ENCODE results near the gene COL24A1.
"Not testable (repeated sequence)": the region's sequence is repeated elsewhere in the genome, so short reads cannot be mapped to it uniquely, and the experiment has no call there.

The COL24A1 gene

GRCh38 chr1:85743814-85744213, 412.8 kb downstream of the COL24A1 start:
- in situ Hi-C loops (cut with HindIII; ENCODE audit: low sequenced_read_pairs) = no loop called here
- DNase-seq (ENCODE audit: low read depth) = no peak
- TF ChIP-seq CTCF (IDR thresholded peaks at IDR 0.05; ENCODE audit: low read depth, low read length, missing control alignments) = no peak
- H3K4me3 ChIP-seq (ENCODE audit: low read depth, low read length) = no peak overlapping the region

GRCh38 chr1:85734931-85735330, 421.6 kb downstream of the COL24A1 start:
- no peak overlapping the region for H3K4me3 ChIP-seq (ENCODE audit: low read depth, low read length)
- no peak for DNase-seq (ENCODE audit: low read depth)
- TF ChIP-seq CTCF (IDR thresholded peaks at IDR 0.05; ENCODE audit: low read depth, low read length, missing control alignments) = no peak
- in situ Hi-C loops (cut with HindIII; ENCODE audit: low sequenced_read_pairs) = no loop called here

- TF ChIP-seq CTCF (IDR thresholded peaks at IDR 0.05; ENCODE audit: low read depth, low read length, missing control alignments) = no peak
- in situ Hi-C loops (cut with HindIII; ENCODE audit: low sequenced_read_pairs) = loop anchor here (5.0 kb wide), 1 partner anchor 63 kb away; no protein-coding TSS in a partner anchor
- DNase-seq (ENCODE audit: low read depth) = no peak
- H3K4me3 ChIP-seq (ENCODE audit: low read depth, low read length) = no peak overlapping the region
Measured at GRCh38 chr1:85718678-85719340, 437.8 kb downstream of the COL24A1 start.

GRCh38 chr1:85714418-85715114, 442.0 kb downstream of the COL24A1 start:
- DNase-seq (ENCODE audit: low read depth); H3K4me3 ChIP-seq (ENCODE audit: low read depth, low read length): not testable (repeated sequence)
- in situ Hi-C loops (cut with HindIII; ENCODE audit: low sequenced_read_pairs) = loop anchor here (5.0 kb wide), 1 partner anchor 68 kb away; no protein-coding TSS in a partner anchor

- no peak for TF ChIP-seq CTCF (IDR thresholded peaks at IDR 0.05; ENCODE audit: low read depth, low read length, missing control alignments)
- H3K4me3 ChIP-seq (ENCODE audit: low read depth, low read length) = peak overlapping the region; percentile 87
- DNase-seq (ENCODE audit: low read depth) = no peak
- in situ Hi-C loops (cut with HindIII; ENCODE audit: low sequenced_read_pairs) = loop anchor here (10.0 kb wide), 1 partner anchor 394 kb away; no protein-coding TSS in a partner anchor
Measured at GRCh38 chr1:85708829-85709227, 447.7 kb downstream of the COL24A1 start.

- peak; percentile 88 for DNase-seq (ENCODE audit: low read depth)
- in situ Hi-C loops (cut with HindIII; ENCODE audit: low sequenced_read_pairs) = loop anchor here (10.0 kb wide), 1 partner anchor 393 kb away; no protein-coding TSS in a partner anchor
- TF ChIP-seq CTCF (IDR thresholded peaks at IDR 0.05; ENCODE audit: low read depth, low read length, missing control alignments) = peak; percentile 48
- peak within 1 kb of the TSS; percentile 87 for H3K4me3 ChIP-seq (ENCODE audit: low read depth, low read length)
Measured at GRCh38 chr1:85707990-85708828, 448.4 kb downstream of the COL24A1 start, which contains the start of gene ZNHIT6. Gene ZNHIT6 (minus strand): TSS chr1:85708433. CDS start chr1:85708284, 149 bp downstream.
